Measurements from ENCODE around the gene BICRAL. TPM values are rescaled to one million over a fixed set of nuclear protein-coding genes. Genes with fewer than 3 reads are reported as not detected.
"Not testable (repeated sequence)": the region's sequence is repeated elsewhere in the genome, so short reads cannot be mapped to it uniquely, and the experiment has no call there.

Gene BICRAL
- total RNA-seq, 1 donor from 2014 or later = 21.0 TPM

DNA sequence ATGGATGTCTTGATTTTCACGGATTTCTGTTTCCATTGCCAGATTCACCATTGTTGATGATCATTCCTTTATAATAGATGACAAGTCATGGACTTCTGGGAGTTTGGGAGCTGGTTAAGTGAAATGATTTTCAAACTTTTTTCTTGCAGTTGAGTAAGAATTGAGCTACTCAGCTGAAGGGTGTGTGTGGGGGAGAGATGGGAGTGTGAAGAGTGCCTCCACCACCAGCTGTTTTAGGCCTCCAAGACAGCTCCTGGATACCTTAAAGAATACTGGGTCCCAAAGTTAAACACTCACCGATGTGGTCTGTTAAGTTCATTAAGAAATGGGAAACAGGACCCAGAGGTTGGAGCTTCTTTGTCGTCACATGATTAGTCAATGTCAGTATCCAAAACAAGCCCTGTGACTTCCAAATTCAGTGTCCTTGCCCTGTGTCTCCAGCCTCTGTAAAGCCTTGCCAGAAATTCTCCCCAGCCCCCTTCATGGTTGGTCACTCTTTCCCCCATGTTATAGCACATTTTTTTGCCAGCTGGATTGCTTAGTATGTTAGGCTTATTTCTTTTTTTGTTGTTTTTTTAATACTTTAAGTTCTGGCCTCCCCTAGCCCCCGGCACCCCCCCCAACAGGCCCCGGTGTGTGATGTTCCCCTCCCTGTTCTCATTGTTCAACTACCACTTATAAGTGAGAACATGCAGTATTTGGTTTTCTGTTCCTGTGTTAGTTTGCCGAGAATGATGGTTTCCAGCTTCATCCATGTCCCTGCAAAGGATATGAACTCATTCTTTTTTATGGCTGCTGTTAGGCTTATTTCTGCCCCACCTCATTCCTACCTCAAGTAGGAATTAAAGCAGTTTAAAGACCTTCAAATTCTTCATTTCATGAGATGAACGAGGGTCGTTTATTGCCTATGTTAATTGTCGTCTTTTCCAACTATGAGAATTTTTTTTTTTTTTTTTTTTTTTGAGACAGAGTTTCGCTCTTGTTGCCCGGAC is 26.9 kb downstream of the BICRAL start:
- no peak overlapping the region for H3K27ac ChIP-seq
- H3K27me3 ChIP-seq = no peaks in the 10 kb centered on the region
- no peak for DNase-seq
- intact Hi-C loops (cut with DNase I) = no loop called here
- no peak overlapping the region for H3K4me3 ChIP-seq
- H3K4me1 ChIP-seq = peaks cover 5% of the 10 kb centered on the region
- TF ChIP-seq, protein P1, sequence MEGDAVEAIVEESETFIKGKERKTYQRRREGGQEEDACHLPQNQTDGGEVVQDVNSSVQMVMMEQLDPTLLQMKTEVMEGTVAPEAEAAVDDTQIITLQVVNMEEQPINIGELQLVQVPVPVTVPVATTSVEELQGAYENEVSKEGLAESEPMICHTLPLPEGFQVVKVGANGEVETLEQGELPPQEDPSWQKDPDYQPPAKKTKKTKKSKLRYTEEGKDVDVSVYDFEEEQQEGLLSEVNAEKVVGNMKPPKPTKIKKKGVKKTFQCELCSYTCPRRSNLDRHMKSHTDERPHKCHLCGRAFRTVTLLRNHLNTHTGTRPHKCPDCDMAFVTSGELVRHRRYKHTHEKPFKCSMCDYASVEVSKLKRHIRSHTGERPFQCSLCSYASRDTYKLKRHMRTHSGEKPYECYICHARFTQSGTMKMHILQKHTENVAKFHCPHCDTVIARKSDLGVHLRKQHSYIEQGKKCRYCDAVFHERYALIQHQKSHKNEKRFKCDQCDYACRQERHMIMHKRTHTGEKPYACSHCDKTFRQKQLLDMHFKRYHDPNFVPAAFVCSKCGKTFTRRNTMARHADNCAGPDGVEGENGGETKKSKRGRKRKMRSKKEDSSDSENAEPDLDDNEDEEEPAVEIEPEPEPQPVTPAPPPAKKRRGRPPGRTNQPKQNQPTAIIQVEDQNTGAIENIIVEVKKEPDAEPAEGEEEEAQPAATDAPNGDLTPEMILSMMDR (IDR thresholded peaks at IDR 0.05) = no peak
- no peaks in the 10 kb centered on the region for H3K9me3 ChIP-seq
- no peak for ATAC-seq
- peaks cover 4% of the 10 kb centered on the region for H3K36me3 ChIP-seq

DNA sequence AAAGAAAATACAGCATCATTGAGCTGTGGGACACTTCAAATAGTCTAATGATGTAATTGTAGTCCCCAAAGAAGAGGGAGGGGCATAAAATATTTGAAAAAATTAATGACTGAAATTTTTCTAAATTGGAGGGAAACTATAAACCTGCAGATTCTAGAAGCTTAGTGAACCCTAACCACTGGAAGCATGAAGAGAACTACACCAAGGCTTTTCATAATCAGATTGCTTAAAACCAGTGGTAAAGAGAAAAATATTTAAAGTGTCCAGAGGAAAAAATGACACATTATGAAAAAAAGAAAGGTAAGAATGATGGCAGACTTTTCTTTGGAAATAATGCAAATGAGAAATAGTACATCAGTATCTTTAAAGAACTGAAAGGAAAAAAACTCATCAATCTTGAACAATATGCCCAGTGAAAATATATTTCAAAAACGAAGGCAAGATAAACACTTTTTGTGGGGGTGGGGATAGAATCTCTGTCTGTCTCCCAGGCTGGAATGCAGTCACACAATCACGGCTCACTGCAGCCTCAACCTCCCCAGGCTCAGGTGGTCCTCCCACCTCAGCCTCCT is 31.3 kb downstream of the BICRAL start:
- intact Hi-C loops (cut with DNase I) = no loop called here
- H3K36me3 ChIP-seq = peaks cover 4% of the 10 kb centered on the region
- no peaks in the 10 kb centered on the region for H3K27me3 ChIP-seq
- no peak overlapping the region for H3K4me3 ChIP-seq
- ATAC-seq (no peak), DNase-seq (no peak)
- no peak overlapping the region for H3K27ac ChIP-seq
- TF ChIP-seq, protein P1 (IDR thresholded peaks at IDR 0.05) = no peak
- no peaks in the 10 kb centered on the region for H3K9me3 ChIP-seq
- peaks cover 5% of the 10 kb centered on the region for H3K4me1 ChIP-seq

DNA sequence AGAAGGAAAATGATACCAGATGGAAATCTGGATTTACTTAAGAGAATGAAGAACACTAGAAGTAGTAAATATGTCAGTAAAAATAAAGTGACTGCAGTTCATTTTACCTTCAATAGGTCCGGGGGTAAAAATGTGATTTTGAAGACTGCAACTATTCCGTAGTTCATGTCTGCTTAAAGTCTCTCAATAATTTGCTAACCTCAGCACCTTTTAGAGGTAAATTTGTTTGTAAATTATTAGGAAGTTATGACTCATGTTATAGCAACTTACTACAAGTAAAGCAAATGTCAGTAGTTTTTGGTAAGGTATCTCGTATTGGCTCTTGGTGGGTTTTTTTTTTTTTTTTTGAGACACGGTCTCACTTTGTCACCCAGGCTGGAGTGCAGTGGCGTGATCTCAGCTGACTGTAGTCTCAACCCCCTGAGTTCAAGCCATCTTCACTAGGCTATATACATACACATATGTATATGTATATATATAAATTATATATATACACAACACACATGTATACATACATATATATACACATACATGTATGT is 32.1 kb downstream of the BICRAL start:
- ATAC-seq = no peak
- intact Hi-C loops (cut with DNase I) = no loop called here

DNA sequence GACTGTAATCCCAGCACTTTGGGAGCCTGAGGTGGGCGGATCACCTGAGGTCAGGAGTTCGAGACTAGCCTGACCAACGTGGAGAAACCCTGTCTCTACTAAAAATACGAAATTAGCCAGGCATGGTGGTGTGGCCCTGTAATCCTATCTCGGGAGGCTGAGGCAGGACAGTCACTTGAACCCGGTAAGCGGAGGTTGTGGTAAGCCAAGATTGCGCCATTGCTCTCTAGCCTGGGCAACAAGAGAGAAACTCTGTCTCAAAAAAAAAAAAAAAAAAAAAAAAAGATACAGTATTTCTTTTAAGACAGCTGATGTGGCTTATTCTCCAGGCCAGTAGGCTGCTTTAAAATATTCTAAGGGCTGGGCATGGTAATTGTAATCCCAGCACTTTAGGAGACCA is 33.9 kb downstream of the BICRAL start:
- H3K9me3 ChIP-seq; H3K4me1 ChIP-seq; H3K27me3 ChIP-seq; H3K36me3 ChIP-seq; H3K27ac ChIP-seq; ATAC-seq; intact Hi-C loops (cut with DNase I); H3K4me3 ChIP-seq; DNase-seq: not testable (repeated sequence)

More for the DNA sequence above, 32.1 kb downstream of the BICRAL start:
- TF ChIP-seq, protein P1 (IDR thresholded peaks at IDR 0.05) = no peak
- Histone ChIP-seq H3K9me3 (no peaks in the 10 kb centered on the region), H3K36me3 (peaks cover 4% of the 10 kb centered on the region), H3K27me3 (no peaks in the 10 kb centered on the region), H3K27ac (no peak overlapping the region), H3K4me3 (no peak overlapping the region), H3K4me1 (no peaks in the 10 kb centered on the region)
- DNase-seq = no peak

DNA sequence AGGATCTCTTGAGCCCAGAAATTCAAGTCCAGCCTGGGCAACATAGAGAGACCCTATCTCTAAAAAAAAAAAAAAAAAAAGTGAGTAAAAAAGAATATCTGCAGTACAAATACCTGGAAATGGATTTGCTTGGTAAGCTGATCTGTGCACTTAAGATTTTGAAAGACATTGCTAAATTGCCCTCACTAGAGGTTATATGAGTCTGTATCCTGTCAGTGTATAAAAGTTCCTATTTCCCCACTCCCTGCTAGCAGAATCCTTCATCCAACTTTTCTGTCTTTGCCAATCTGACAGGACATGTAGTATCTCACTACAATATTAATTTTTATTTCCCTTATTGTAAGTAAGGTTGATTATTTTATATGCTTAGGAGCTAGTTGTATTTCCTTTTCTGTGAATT is 36.1 kb downstream of the BICRAL start:
- peaks cover 5% of the 10 kb centered on the region for H3K36me3 ChIP-seq
- H3K4me3 ChIP-seq = no peak overlapping the region
- TF ChIP-seq, protein P1 (IDR thresholded peaks at IDR 0.05) = no peak
- H3K27ac ChIP-seq = no peak overlapping the region
- ATAC-seq (no peak), DNase-seq (no peak)
- H3K9me3 ChIP-seq = no peaks in the 10 kb centered on the region
- H3K4me1 ChIP-seq = peaks cover 15% of the 10 kb centered on the region
- intact Hi-C loops (cut with DNase I) = no loop called here
- H3K27me3 ChIP-seq = no peaks in the 10 kb centered on the region

DNA sequence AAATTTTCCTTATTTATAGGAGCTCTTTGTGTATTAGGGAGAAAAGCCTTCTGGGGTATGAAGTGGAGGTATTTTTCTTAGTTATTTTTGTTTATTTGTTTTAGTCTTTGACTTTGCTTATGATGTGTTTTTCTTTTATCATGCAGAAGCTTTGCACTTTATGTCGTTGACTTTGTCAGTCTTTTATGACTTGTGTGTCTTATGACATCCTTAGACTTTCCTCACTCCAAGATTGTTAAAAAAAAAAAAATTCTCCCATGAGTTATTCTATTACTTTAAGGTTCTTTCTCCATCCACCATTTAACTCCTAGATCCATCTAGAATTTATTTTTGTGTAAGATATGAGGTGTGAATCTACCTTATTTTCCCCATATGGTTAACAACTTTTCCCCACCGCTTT is 36.6 kb downstream of the BICRAL start:
- peaks cover 10% of the 10 kb centered on the region for H3K36me3 ChIP-seq
- no peak overlapping the region for H3K4me3 ChIP-seq
- peaks cover 15% of the 10 kb centered on the region for H3K4me1 ChIP-seq
- intact Hi-C loops (cut with DNase I) = no loop called here
- DNase-seq = no peak
- ATAC-seq = no peak
- no peaks in the 10 kb centered on the region for H3K9me3 ChIP-seq
- H3K27ac ChIP-seq = no peak overlapping the region
- H3K27me3 ChIP-seq = no peaks in the 10 kb centered on the region
- TF ChIP-seq, protein P1 (IDR thresholded peaks at IDR 0.05) = no peak
